CD4-positive, alpha-beta T cell treated with Interleukin-6 for 4 hours (primary cell): ENCODE measurements around the gene SEMA6A.

Experiments used
- DNase-seq: peaks from one replicate; pipeline ENCODE4 v3.0.0-alpha.2; 2020; ENCODE audit warnings: mixed read lengths

Gene SEMA6A

DNA sequence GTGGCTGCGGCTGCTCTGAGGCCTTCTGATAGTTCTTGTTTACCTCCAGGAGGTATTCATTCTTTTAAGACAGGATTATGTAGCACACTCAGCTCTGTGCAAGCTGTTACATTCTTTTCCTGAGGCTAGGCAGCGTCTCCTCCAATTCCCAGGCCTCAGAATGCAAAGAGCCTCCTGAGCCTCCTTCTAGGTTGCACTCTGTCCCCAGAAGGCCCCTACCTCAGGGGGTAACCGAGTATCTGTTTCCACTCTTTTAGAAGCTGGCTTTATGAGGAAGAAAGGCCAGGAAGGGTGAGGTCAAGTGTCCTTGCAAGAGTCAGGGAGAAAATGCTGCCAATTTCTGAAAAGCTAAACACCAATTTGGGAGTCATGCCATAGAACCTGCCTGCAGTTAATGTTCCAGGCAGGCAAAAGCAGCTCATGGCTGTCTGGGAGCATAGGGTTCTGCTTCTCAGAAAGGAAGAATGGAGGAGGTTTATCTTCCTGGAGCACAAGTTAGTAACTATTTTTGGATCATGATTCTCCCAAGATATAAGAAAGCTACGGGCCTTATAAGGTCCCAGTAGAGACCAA is 178.9 kb downstream of the SEMA6A start:
- no peak for DNase-seq

DNA sequence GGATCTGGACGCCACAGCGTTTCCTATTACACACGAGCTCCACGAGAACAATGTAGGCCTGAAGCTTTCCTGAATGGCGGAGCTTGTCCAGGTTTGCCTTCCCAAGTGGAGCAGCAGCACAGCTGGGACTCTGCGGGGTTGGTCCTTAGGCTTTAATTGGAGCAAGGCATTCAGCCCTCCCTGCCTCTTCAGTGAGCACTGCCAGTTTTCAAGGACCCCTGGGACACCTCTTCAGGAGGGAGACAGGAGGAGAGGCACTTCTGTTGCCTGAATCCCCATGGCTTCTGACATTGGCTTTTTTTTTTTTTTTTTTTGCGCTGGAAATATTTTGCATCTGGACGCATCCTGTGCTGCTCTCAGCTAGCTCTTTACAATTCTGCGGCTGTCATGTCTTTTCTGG is 179.4 kb downstream of the SEMA6A start:
- DNase-seq, result no peak

DNA sequence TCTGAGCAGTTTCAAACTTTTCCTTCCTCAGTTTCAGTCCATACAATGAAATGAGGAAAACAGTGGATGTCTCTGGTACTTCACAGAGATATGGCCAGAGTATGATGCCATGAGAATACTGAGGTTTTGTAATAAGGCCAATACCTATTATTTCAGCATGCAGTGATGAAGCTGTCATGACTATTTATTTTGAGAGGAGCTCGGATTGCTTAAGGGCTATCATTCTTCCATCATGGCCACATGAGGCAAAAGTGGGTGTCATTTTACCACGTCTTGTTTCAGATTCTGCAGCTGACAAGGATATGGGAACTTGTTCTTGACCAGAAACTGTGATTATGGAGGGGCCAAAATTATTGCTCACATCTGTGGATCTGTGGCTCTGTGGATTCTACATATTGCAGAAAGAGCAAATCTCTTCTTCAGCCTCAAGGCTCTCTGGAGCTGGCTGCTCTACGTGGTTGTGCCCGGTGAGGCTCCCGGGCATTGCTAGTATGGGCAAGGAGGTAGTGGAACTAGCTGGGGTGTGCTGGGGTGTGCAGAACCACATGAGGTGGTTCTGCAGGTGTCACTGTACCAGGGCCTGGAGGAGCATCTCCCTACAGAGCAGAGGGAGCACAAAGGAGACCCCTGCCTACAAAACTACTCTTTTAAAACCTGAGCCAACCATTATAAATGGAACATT is 180.3 kb downstream of the SEMA6A start:
- DNase-seq, result no peak
